Liver (tissue), 3 donors: ENCODE results near the gene OTUD7B.

ENCODE experiments used
- EGR1 ChIP-seq, 2 donors: IDR thresholded peaks; 2 replicates each; pipeline ENCODE4 v1.6.1; 2016 to 2018; ENCODE audit warnings: antibody characterized with exemption in 2 of 2, low read depth in 2 of 2
- JUND ChIP-seq, 2 donors: IDR thresholded peaks; 2 replicates each; pipeline ENCODE4 v1.6.1; 2016; ENCODE audit warnings: antibody characterized with exemption in 2 of 2
- YY1 ChIP-seq: IDR thresholded peaks from 2 replicates; pipeline ENCODE4 v1.6.1; 2016; ENCODE audit warnings: antibody characterized with exemption, mild to moderate bottlenecking
- TF ChIP-seq, protein P1 (sequence below): fragments of 150-350 bp; IDR thresholded peaks from 2 replicates; pipeline ENCODE4 v1.5.1; 2017; ENCODE audit warnings: improper control_type of control experiment, low read depth, low read length; ENCODE audit not compliant: missing input control
- donor health status: healthy.
- donor health status: healthy.

DNA sequence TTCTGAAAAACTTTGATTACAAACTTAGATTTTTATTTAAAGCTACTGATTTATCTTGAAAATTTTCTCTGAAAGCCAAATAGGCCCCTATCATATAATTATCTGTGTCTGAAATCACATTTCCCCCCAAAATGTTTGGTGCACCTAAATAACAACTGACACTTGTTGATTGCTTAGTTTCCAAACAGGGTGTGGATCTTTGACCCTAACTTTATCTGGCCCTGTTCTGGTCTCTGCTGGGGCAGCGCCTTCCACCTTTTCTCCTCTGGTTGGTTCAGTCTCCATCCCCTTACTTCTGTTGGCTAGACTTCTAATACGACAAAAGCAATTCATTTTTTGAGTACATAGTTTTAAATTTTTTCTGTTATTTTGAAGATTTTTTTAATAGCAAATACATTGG is 10.2 kb upstream of the OTUD7B start:
- TF ChIP-seq YY1: no peak
- TF ChIP-seq EGR1 (IDR thresholded peaks at IDR 0.05; ENCODE audit: low read depth in 2 of 2): no peak
- TF ChIP-seq, protein P1, sequence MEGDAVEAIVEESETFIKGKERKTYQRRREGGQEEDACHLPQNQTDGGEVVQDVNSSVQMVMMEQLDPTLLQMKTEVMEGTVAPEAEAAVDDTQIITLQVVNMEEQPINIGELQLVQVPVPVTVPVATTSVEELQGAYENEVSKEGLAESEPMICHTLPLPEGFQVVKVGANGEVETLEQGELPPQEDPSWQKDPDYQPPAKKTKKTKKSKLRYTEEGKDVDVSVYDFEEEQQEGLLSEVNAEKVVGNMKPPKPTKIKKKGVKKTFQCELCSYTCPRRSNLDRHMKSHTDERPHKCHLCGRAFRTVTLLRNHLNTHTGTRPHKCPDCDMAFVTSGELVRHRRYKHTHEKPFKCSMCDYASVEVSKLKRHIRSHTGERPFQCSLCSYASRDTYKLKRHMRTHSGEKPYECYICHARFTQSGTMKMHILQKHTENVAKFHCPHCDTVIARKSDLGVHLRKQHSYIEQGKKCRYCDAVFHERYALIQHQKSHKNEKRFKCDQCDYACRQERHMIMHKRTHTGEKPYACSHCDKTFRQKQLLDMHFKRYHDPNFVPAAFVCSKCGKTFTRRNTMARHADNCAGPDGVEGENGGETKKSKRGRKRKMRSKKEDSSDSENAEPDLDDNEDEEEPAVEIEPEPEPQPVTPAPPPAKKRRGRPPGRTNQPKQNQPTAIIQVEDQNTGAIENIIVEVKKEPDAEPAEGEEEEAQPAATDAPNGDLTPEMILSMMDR: no peak
- no peak for TF ChIP-seq JUND (IDR thresholded peaks at IDR 0.05)
